ENCODE results near the gene WAPL.

GRCh38 chr10:86569335-86569734 is 47.7 kb upstream of the WAPL start:
- TF ChIP-seq CTCF (IDR thresholded peaks at IDR 0.05) (no peak), EP300 (IDR thresholded peaks at IDR 0.05) (no peak), POLR2A (IDR thresholded peaks at IDR 0.05) (no peak)

All from ovary (tissue), 3 donors.